Measurements from ENCODE around the gene SLC15A4. TPM values are rescaled to one million over a fixed set of nuclear protein-coding genes. Genes with fewer than 3 reads are reported as not detected.
"Not testable (repeated sequence)": the region's sequence is repeated elsewhere in the genome, so short reads cannot be mapped to it uniquely, and the experiment has no call there.

The SLC15A4 gene
- total RNA-seq, 1 experiment from 2014 or later: 20.6 TPM

DNA sequence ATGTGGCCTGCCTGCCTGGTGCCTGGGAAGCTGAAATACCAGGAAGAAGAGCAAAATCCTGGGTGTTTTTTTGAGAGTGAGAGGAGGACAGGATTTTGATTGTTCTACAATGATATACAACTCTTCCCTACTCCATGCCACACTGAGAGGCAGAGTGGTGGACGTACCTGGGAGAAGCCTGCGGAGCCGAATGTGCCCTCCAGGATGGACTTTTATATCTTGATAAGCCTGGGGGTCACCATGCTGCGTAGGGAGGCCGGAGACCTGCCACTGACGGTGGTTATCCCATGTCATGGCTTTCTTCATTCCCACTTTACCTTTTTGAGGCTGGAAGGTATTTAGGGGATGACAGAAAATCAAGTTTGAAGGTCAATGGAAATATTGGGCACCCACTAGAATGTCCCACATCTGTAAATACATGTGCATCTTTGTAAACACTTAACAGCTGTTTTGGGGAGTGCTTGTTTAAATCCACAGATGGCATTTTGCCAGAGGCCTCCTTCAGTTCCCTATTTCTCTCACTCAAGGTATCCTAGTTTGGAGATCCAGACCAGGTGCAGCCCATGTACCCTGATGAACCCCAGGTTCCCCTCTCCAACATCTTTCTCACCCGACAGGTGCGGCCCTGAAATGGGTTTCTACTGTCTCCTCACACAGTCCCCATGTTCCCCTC, 28.4 kb upstream of the SLC15A4 start:
- Histone ChIP-seq H3K4me3 (replicated peaks in 1 of 2; ENCODE audit: low read depth in 1 of 2, low read length in 2 of 2) (no peak overlapping the region), H3K9ac (ENCODE audit: low read length) (no peak overlapping the region), H3K4me1 (ENCODE audit: control insufficient read depth in 1 of 2, insufficient read depth in 2 of 2, low read length in 2 of 2) (no peaks in the 10 kb centered on the region), H3K79me2 (ENCODE audit: insufficient read depth, low read length) (no peaks in the 10 kb centered on the region), H2AFZ (ENCODE audit: low read depth, low read length, poor library complexity, severe bottlenecking) (no peak overlapping the region), H3K9me2 (ENCODE audit: insufficient read depth) (no peaks in the 10 kb centered on the region), H3K9me3 (ENCODE audit: control insufficient read depth in 1 of 2, insufficient read depth in 1 of 2, low read depth in 1 of 2, low read length in 2 of 2) (no peaks in the 10 kb centered on the region), H3K27me3 (ENCODE audit: insufficient read depth, low read length) (no peaks in the 10 kb centered on the region), H3K36me3 (ENCODE audit: control insufficient read depth in 1 of 2, insufficient read depth in 2 of 2, low read length in 2 of 2) (no peaks in the 10 kb centered on the region), H3K4me2 (ENCODE audit: low read length) (no peak overlapping the region), H3K27ac (ENCODE audit: low read depth, low read length) (no peak overlapping the region), H4K20me1 (ENCODE audit: insufficient read depth) (no peaks in the 10 kb centered on the region)
- ChIA-PET POLR2A (no interaction called here), CTCF (no interaction called here), RAD21 (ENCODE audit: low non-redundant PET in 1 of 2, low total read pairs in 2 of 2, uncharacterized antibody in 2 of 2, unreplicated experiment in 2 of 2) (no interaction called here)
- ATAC-seq: no peak
- no peak for DNase-seq (ENCODE audit: low read depth, low spot score)
- no TSS peak for BruUV-seq (replicated peaks)
- TF ChIP-seq RAD21 (IDR thresholded peaks at IDR 0.05; ENCODE audit: low read depth): no peak
- TF ChIP-seq REST (IDR thresholded peaks at IDR 0.05; ENCODE audit: low read depth): no peak
- no peak for TF ChIP-seq EGR1 (IDR thresholded peaks at IDR 0.05; ENCODE audit: low read depth)
- intact Hi-C loops (cut with micrococcal nuclease): no loop called here

GRCh38 chr12:128851429-128851828, 27.7 kb upstream of the SLC15A4 start:
- H3K4me2 ChIP-seq (ENCODE audit: low read length); POLR2A ChIA-PET; DNase-seq (ENCODE audit: low read depth, low spot score); H3K4me1 ChIP-seq (ENCODE audit: control insufficient read depth in 1 of 2, insufficient read depth in 2 of 2, low read length in 2 of 2); intact Hi-C loops (cut with micrococcal nuclease); H3K27ac ChIP-seq (ENCODE audit: low read depth, low read length); RAD21 ChIA-PET (ENCODE audit: low non-redundant PET in 1 of 2, low total read pairs in 2 of 2, uncharacterized antibody in 2 of 2, unreplicated experiment in 2 of 2); H3K9me3 ChIP-seq (ENCODE audit: control insufficient read depth in 1 of 2, insufficient read depth in 1 of 2, low read depth in 1 of 2, low read length in 2 of 2); H3K36me3 ChIP-seq (ENCODE audit: control insufficient read depth in 1 of 2, insufficient read depth in 2 of 2, low read length in 2 of 2); CTCF ChIA-PET; H3K27me3 ChIP-seq (ENCODE audit: insufficient read depth, low read length); H2AFZ ChIP-seq (ENCODE audit: low read depth, low read length, poor library complexity, severe bottlenecking); H4K20me1 ChIP-seq (ENCODE audit: insufficient read depth); H3K9me2 ChIP-seq (ENCODE audit: insufficient read depth); BruUV-seq (replicated peaks); H3K79me2 ChIP-seq (ENCODE audit: insufficient read depth, low read length); H3K4me3 ChIP-seq (replicated peaks in 1 of 2; ENCODE audit: low read depth in 1 of 2, low read length in 2 of 2); H3K9ac ChIP-seq (ENCODE audit: low read length); ATAC-seq: not testable (repeated sequence)
